ENCODE measurements around the gene EYA2. TPM values are rescaled to one million over a fixed set of nuclear protein-coding genes. Genes with fewer than 3 reads are reported as not detected.
A peak's percentile ranks its signal among the peaks of the same experiment; 100 is the strongest.

Gene EYA2
- total RNA-seq, 1 donor from 2014 or later = 1.8 TPM

- Histone ChIP-seq H3K4me1 (no peaks in the 10 kb centered on the region), H3K9me3 (ENCODE audit: low read depth) (peaks cover 5% of the 10 kb centered on the region), H3K36me3 (no peaks in the 10 kb centered on the region), H3K4me3 (no peak overlapping the region), H3K79me2 (ENCODE audit: low read depth) (no peaks in the 10 kb centered on the region), H3K9ac (no peak overlapping the region), H3K27me3 (no peaks in the 10 kb centered on the region), H4K20me1 (ENCODE audit: low read depth) (no peaks in the 10 kb centered on the region), H3K27ac (no peak overlapping the region), H3K4me2 (no peak overlapping the region), H2AFZ (replicated peaks) (no peak overlapping the region), H3F3A (ENCODE audit: low read depth) (no peaks in the 10 kb centered on the region)
- Mint-ChIP-seq H3K36me3 (no peaks in the 10 kb centered on the region), H3K27me3 (ENCODE audit: insufficient read depth, low read depth) (peaks cover 2% of the 10 kb centered on the region), H3K4me1 (no peaks in the 10 kb centered on the region), H3K9me3 (peaks cover 11% of the 10 kb centered on the region), H3K27ac (no peak overlapping the region), H3K4me3 (no peak overlapping the region)
- TF ChIP-seq CTCF (IDR thresholded peaks at IDR 0.05) = no peak
- TF ChIP-seq EZH2 (IDR thresholded peaks at IDR 0.05) = no peak
- TF ChIP-seq EZH2phosphoT487 (IDR thresholded peaks at IDR 0.05) = no peak
- no peak for DNase-seq (ENCODE audit: low spot score)
Measured at GRCh38 chr20:46914789-46915379, 20.2 kb downstream of the EYA2 start.

GRCh38 chr20:46915575-46916257 is 21.1 kb downstream of the EYA2 start:
- Mint-ChIP-seq H3K27ac (peak overlapping the region; percentile 11), H3K4me3 (no peak overlapping the region), H3K27me3 (ENCODE audit: insufficient read depth, low read depth) (peaks cover 2% of the 10 kb centered on the region), H3K36me3 (no peaks in the 10 kb centered on the region), H3K4me1 (no peaks in the 10 kb centered on the region), H3K9me3 (peaks cover 11% of the 10 kb centered on the region)
- no peak overlapping the region for H3K27ac ChIP-seq
- TF ChIP-seq EZH2phosphoT487 (IDR thresholded peaks at IDR 0.05) = no peak
- no peak for TF ChIP-seq CTCF (IDR thresholded peaks at IDR 0.05)
- TF ChIP-seq EZH2 (IDR thresholded peaks at IDR 0.05) = no peak
- H4K20me1 ChIP-seq (ENCODE audit: low read depth) = no peaks in the 10 kb centered on the region
- H3K4me3 ChIP-seq = no peak overlapping the region
- H3K36me3 ChIP-seq = no peaks in the 10 kb centered on the region
- no peaks in the 10 kb centered on the region for H3K79me2 ChIP-seq (ENCODE audit: low read depth)
- H3K4me1 ChIP-seq = no peaks in the 10 kb centered on the region
- no peaks in the 10 kb centered on the region for H3K27me3 ChIP-seq
- H3K9me3 ChIP-seq (ENCODE audit: low read depth) = peaks cover 5% of the 10 kb centered on the region
- no peak for DNase-seq (ENCODE audit: low spot score)
- no peak overlapping the region for H3K4me2 ChIP-seq
- no peak overlapping the region for H3K9ac ChIP-seq
- no peak overlapping the region for H2AFZ ChIP-seq (replicated peaks)
- H3F3A ChIP-seq (ENCODE audit: low read depth) = no peaks in the 10 kb centered on the region

GRCh38 chr20:46916258-46916603 is 21.6 kb downstream of the EYA2 start:
- Mint-ChIP-seq H3K4me3 (no peak overlapping the region), H3K9me3 (peaks cover 11% of the 10 kb centered on the region), H3K4me1 (no peaks in the 10 kb centered on the region), H3K27ac (no peak overlapping the region), H3K27me3 (ENCODE audit: insufficient read depth, low read depth) (peaks cover 2% of the 10 kb centered on the region), H3K36me3 (no peaks in the 10 kb centered on the region)
- no peak for DNase-seq (ENCODE audit: low spot score)
- no peaks in the 10 kb centered on the region for H3K27me3 ChIP-seq
- no peak overlapping the region for H3K27ac ChIP-seq
- TF ChIP-seq EZH2 (IDR thresholded peaks at IDR 0.05) = no peak
- no peak for TF ChIP-seq EZH2phosphoT487 (IDR thresholded peaks at IDR 0.05)
- no peak for TF ChIP-seq CTCF (IDR thresholded peaks at IDR 0.05)
- no peaks in the 10 kb centered on the region for H3K36me3 ChIP-seq
- no peaks in the 10 kb centered on the region for H3K4me1 ChIP-seq
- no peak overlapping the region for H3K4me2 ChIP-seq
- H3K79me2 ChIP-seq (ENCODE audit: low read depth) = no peaks in the 10 kb centered on the region
- H4K20me1 ChIP-seq (ENCODE audit: low read depth) = no peaks in the 10 kb centered on the region
- peaks cover 5% of the 10 kb centered on the region for H3K9me3 ChIP-seq (ENCODE audit: low read depth)
- H3K4me3 ChIP-seq = no peak overlapping the region
- no peak overlapping the region for H3K9ac ChIP-seq
- H3F3A ChIP-seq (ENCODE audit: low read depth) = no peaks in the 10 kb centered on the region
- H2AFZ ChIP-seq (replicated peaks) = no peak overlapping the region
